ENCODE measurements around the gene WASF2. TPM values are rescaled to one million over a fixed set of nuclear protein-coding genes. Genes with fewer than 3 reads are reported as not detected.
A peak's percentile ranks its signal among the peaks of the same experiment; 100 is the strongest.

The WASF2 gene
- total and polyA plus RNA-seq, 2 of the 13 experiments (the other 11 are each of a cell fraction or from before 2014, with no cell fraction given) = 10.4 to 27.7 TPM

DNA sequence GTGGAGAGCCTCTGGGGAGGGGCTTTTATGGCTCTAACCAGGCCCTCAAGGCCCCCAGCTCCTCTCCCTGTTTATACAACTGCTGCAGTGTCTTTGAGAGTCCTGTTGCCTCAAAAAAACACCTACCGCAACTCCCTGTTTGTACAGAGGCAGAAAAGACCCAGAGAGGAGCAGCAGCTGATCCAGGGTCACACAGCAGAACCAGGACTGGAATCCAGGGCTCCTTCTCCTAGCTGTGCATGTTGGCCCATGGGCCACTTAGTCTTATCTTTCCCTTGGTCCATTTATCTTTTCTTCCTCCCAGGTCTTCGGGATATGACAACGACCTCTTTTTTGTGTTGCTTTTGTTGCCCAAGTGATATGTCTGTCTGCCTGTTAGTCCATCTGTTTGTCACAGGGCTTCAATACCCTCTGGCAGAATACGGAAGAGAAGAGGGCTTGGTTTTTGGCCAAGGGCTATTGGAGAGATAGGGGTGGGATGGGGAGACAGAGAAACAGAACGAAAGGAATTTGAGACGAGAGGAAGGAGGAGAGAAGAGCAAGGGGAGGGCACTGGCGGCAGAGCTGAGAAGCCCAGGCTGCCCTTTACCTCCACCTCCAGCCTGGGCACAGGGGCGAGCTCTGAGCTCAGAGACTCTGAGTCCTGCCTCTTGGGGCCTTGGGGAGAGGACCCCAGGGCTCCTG lies 33.5 kb upstream of the WASF2 start (continued):
- TF ChIP-seq PRDM10 (CRISPR knock-in tag; IDR thresholded peaks at IDR 0.05; ENCODE audit: low read depth) (0 out of 2 replicates have a peak, but pooled peaks have one; percentile 9), RBAK (CRISPR knock-in tag; IDR thresholded peaks at IDR 0.05) (no peak), TOPORS (CRISPR knock-in tag; IDR thresholded peaks at IDR 0.05) (0 out of 2 replicates have a peak, but pooled peaks have one; percentile 1)

- Histone ChIP-seq H3K79me2 (ENCODE audit: insufficient read depth, low read length) (no peaks in the 10 kb centered on the region), H4K20me1 (ENCODE audit: insufficient read depth, low read length) (no peaks in the 10 kb centered on the region), H3K4me1 (ENCODE audit: insufficient read depth, low read length) (peaks cover 99% of the 10 kb centered on the region), H3K36me3 (replicated peaks in 1 of 2; ENCODE audit: control insufficient read depth in 1 of 2, insufficient read depth in 2 of 2, low read length in 2 of 2) (no peaks in the 10 kb centered on the region), H3K4me2 (ENCODE audit: low read depth, low read length) (peak overlapping the region; percentile 95), H3K27ac (ENCODE audit: extremely low read length, insufficient read depth, low read length) (peak overlapping the region; percentile 57), H3K9me3 (ENCODE audit: low read length) (no peaks in the 10 kb centered on the region), H3K4me3 (replicated peaks in 1 of 3; ENCODE audit: insufficient read depth in 1 of 3, low read depth in 2 of 3, low read length in 3 of 3) (peak overlapping the region; percentile 24 to 67 (median 43); a peak in 5 of 6 replicates), H3K27me3 (ENCODE audit: control insufficient read depth in 1 of 2, insufficient read depth in 2 of 2, low read length in 2 of 2) (no peaks in the 10 kb centered on the region), H2AFZ (ENCODE audit: low read length) (peak overlapping the region; percentile 1), H3K9ac (ENCODE audit: insufficient read depth, low read depth, low read length) (peak overlapping the region; percentile 55)
- DNase-seq (ENCODE audit: low spot score) (peak; percentile 67), FAIRE-seq (peak; percentile 37), ATAC-seq (peak; percentile 67)
- 37% methylated on average over 25 of the region's 31 CpGs for WGBS (ENCODE audit: low lambda C conversion rate)
- no TSS peak for BruUV-seq (replicated peaks)
- in situ Hi-C loops (cut with HindIII; ENCODE audit: extremely low pct_ligation_motif_present, low pct_unique_long_range_greater_than_20kb) (no loop called here), intact Hi-C loops (cut with micrococcal nuclease; ENCODE audit: unreplicated experiment) (no loop called here)
- ChIA-PET POLR2A (interaction anchor here (0.6 to 2.7 kb wide), 6 partner anchors 9 to 84 kb away, joined by 3 to 10 read pairs (median 6); partner anchors contain the start of gene WASF2), CTCF (ENCODE audit: low intra/inter-chr PET ratio, low total read pairs) (interaction anchor here (2.3 kb wide), 1 partner anchor 83 kb away, joined by 7 read pairs; no protein-coding TSS in a partner anchor)
- TF ChIP-seq HNRNPL (IDR thresholded peaks at IDR 0.05; ENCODE audit: low read depth, low read length) = no peak
- TF ChIP-seq ZBTB42 (CRISPR knock-in tag; IDR thresholded peaks at IDR 0.05) = no peak
- TF ChIP-seq AHDC1 (CRISPR knock-in tag; IDR thresholded peaks at IDR 0.05; ENCODE audit: borderline replicate concordance) = peak; percentile 20; the same call in 1 of the 2 replicates
- peak; percentile 16 for TF ChIP-seq XRCC5 (optimal IDR thresholded peaks at IDR 0.05; ENCODE audit: low read length)
- no peak for TF ChIP-seq FLYWCH1 (CRISPR knock-in tag; IDR thresholded peaks at IDR 0.05)
- TF ChIP-seq THYN1 (CRISPR knock-in tag; IDR thresholded peaks at IDR 0.05; ENCODE audit: borderline replicate concordance, low read depth) = no peak
- TF ChIP-seq RCOR2 (CRISPR knock-in tag; IDR thresholded peaks at IDR 0.05) = peak; percentile 72; the same call in 1 of the 2 replicates
Observed at GRCh38 chr1:27522432-27523336, 32.7 kb upstream of the WASF2 start.
